Measurements from ENCODE around the gene PDGFRB. TPM values are rescaled to one million over a fixed set of nuclear protein-coding genes. Genes with fewer than 3 reads are reported as not detected.
A peak's percentile ranks its signal among the peaks of the same experiment; 100 is the strongest.

PDGFRB gene
- total RNA-seq, 1 experiment from 2014 or later, result 0.34 TPM

DNA sequence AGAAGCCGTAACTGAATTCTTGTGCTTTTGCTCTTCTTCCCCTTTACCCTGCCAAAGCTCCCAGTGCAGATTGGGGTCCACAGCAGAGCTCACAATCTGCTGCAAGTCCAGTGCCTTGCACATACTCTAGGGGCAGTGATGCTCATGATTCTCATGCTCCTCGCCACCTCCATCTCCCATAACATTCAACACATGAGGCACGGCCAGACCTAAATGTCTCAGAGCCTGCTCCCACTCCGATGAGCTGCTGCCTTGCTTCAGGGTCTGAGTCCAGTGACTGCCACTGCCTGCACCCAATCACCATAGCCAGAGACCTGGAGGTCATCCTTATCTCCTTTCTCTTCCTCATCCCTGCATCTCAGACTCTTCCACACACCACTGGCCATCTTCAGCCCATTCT, 79.8 kb downstream of the PDGFRB start:
- H3K79me2 ChIP-seq (ENCODE audit: insufficient read depth, low read length), result no peaks in the 10 kb centered on the region
- H4K20me1 ChIP-seq (ENCODE audit: insufficient read depth), result no peaks in the 10 kb centered on the region
- H3K27me3 ChIP-seq (ENCODE audit: insufficient read depth, low read length), result no peaks in the 10 kb centered on the region
- ATAC-seq (peak; percentile 79), DNase-seq (ENCODE audit: low read depth, low spot score) (no peak)
- no peak overlapping the region for H3K4me3 ChIP-seq (replicated peaks in 1 of 2; ENCODE audit: low read depth in 1 of 2, low read length in 2 of 2)
- ChIA-PET CTCF (interaction anchor here (0.7 to 1.3 kb wide), 2 partner anchors 10 to 21 kb away, joined by 3 read pairs; no protein-coding TSS in a partner anchor), RAD21 (ENCODE audit: low non-redundant PET in 1 of 2, low total read pairs in 2 of 2, uncharacterized antibody in 2 of 2, unreplicated experiment in 2 of 2) (no interaction called here), POLR2A (interaction anchor here (1.4 kb wide), 1 partner anchor 8 kb away, joined by 3 read pairs; no protein-coding TSS in a partner anchor)
- H3K27ac ChIP-seq (ENCODE audit: low read depth, low read length), result no peak overlapping the region
- intact Hi-C loops (cut with micrococcal nuclease), result no loop called here
- H3K9me2 ChIP-seq (ENCODE audit: insufficient read depth), result no peaks in the 10 kb centered on the region
- no TSS peak for BruUV-seq (replicated peaks)
- H3K4me1 ChIP-seq (ENCODE audit: control insufficient read depth in 1 of 2, insufficient read depth in 2 of 2, low read length in 2 of 2), result no peaks in the 10 kb centered on the region
- H3K9ac ChIP-seq (ENCODE audit: low read length), result no peak overlapping the region
- TF ChIP-seq, protein P1, sequence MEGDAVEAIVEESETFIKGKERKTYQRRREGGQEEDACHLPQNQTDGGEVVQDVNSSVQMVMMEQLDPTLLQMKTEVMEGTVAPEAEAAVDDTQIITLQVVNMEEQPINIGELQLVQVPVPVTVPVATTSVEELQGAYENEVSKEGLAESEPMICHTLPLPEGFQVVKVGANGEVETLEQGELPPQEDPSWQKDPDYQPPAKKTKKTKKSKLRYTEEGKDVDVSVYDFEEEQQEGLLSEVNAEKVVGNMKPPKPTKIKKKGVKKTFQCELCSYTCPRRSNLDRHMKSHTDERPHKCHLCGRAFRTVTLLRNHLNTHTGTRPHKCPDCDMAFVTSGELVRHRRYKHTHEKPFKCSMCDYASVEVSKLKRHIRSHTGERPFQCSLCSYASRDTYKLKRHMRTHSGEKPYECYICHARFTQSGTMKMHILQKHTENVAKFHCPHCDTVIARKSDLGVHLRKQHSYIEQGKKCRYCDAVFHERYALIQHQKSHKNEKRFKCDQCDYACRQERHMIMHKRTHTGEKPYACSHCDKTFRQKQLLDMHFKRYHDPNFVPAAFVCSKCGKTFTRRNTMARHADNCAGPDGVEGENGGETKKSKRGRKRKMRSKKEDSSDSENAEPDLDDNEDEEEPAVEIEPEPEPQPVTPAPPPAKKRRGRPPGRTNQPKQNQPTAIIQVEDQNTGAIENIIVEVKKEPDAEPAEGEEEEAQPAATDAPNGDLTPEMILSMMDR (IDR thresholded peaks at IDR 0.05 in 2 of 3, conservative IDR thresholded peaks at IDR 0.05 in 1 of 3; ENCODE audit: borderline replicate concordance in 1 of 3, insufficient read depth in 1 of 3, low read depth in 2 of 3, low read length in 2 of 3), result peak in 1 of 3 experiments; percentile 12; a peak in 2 of 6 replicates
- TF ChIP-seq CBX3 (IDR thresholded peaks at IDR 0.05; ENCODE audit: low read depth), result no peak
- H3K4me2 ChIP-seq (ENCODE audit: low read length), result no peak overlapping the region
- H2AFZ ChIP-seq (ENCODE audit: low read depth, low read length, poor library complexity, severe bottlenecking), result no peak overlapping the region
- no peaks in the 10 kb centered on the region for H3K9me3 ChIP-seq (ENCODE audit: control insufficient read depth in 1 of 2, insufficient read depth in 1 of 2, low read depth in 1 of 2, low read length in 2 of 2)
- no peaks in the 10 kb centered on the region for H3K36me3 ChIP-seq (ENCODE audit: control insufficient read depth in 1 of 2, insufficient read depth in 2 of 2, low read length in 2 of 2)

DNA sequence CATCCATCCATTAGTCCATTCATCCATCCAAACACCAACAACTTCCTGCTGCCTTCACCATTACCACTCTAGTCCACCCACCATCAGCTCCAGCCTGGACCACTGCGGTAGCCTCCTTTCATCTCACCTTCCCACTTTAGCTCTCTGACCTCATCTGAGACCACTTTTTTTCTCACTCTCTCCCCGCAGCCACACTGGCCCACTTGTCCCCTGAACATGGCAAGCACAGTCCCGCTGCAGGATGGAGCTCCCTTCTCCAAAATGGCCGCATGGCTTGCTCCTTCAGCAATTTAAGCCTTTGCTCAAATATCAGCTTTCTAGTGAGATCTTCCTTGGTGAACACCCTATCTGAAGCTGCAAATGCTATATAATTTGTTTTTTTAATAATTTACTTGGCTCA, 80.4 kb downstream of the PDGFRB start:
- Histone ChIP-seq H3K36me3 (ENCODE audit: control insufficient read depth in 1 of 2, insufficient read depth in 2 of 2, low read length in 2 of 2) (no peaks in the 10 kb centered on the region), H2AFZ (ENCODE audit: low read depth, low read length, poor library complexity, severe bottlenecking) (no peak overlapping the region), H3K9ac (ENCODE audit: low read length) (no peak overlapping the region), H3K27me3 (ENCODE audit: insufficient read depth, low read length) (no peaks in the 10 kb centered on the region), H3K4me2 (ENCODE audit: low read length) (no peak overlapping the region), H3K79me2 (ENCODE audit: insufficient read depth, low read length) (no peaks in the 10 kb centered on the region), H3K27ac (ENCODE audit: low read depth, low read length) (no peak overlapping the region), H3K9me2 (ENCODE audit: insufficient read depth) (no peaks in the 10 kb centered on the region), H3K9me3 (ENCODE audit: control insufficient read depth in 1 of 2, insufficient read depth in 1 of 2, low read depth in 1 of 2, low read length in 2 of 2) (no peaks in the 10 kb centered on the region), H3K4me1 (ENCODE audit: control insufficient read depth in 1 of 2, insufficient read depth in 2 of 2, low read length in 2 of 2) (no peaks in the 10 kb centered on the region), H3K4me3 (replicated peaks in 1 of 2; ENCODE audit: low read depth in 1 of 2, low read length in 2 of 2) (no peak overlapping the region), H4K20me1 (ENCODE audit: insufficient read depth) (no peaks in the 10 kb centered on the region)
- ATAC-seq (no peak), DNase-seq (ENCODE audit: low read depth, low spot score) (no peak)
- no TSS peak for BruUV-seq (replicated peaks)
- POLR2A ChIA-PET, result interaction anchor here (1.4 kb wide), 1 partner anchor 8 kb away, joined by 3 read pairs; no protein-coding TSS in a partner anchor
- CTCF ChIA-PET, result interaction anchor here (0.7 to 1.3 kb wide), 2 partner anchors 10 to 20 kb away, joined by 3 read pairs; no protein-coding TSS in a partner anchor
- RAD21 ChIA-PET (ENCODE audit: low non-redundant PET in 1 of 2, low total read pairs in 2 of 2, uncharacterized antibody in 2 of 2, unreplicated experiment in 2 of 2), result no interaction called here
- intact Hi-C loops (cut with micrococcal nuclease), result no loop called here
- TF ChIP-seq, protein P2, sequence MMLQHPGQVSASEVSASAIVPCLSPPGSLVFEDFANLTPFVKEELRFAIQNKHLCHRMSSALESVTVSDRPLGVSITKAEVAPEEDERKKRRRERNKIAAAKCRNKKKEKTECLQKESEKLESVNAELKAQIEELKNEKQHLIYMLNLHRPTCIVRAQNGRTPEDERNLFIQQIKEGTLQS (IDR thresholded peaks at IDR 0.05), result no peak
- TF ChIP-seq RAD21 (IDR thresholded peaks at IDR 0.05; ENCODE audit: low read depth) (no peak), EGR1 (IDR thresholded peaks at IDR 0.05; ENCODE audit: low read depth) (no peak), YY1 (IDR thresholded peaks at IDR 0.05; ENCODE audit: extremely low read depth, insufficient replicate concordance, low read depth, low read length) (no peak), ZFX (IDR thresholded peaks at IDR 0.05) (no peak), TCF7L2 (IDR thresholded peaks at IDR 0.05; ENCODE audit: borderline replicate concordance, extremely low read depth, insufficient read depth, insufficient read length) (no peak), SRF (IDR thresholded peaks at IDR 0.05; ENCODE audit: low read depth) (no peak), FOSL1 (IDR thresholded peaks at IDR 0.05; ENCODE audit: low read depth) (no peak), JUND (IDR thresholded peaks at IDR 0.05) (no peak), EZH2 (IDR thresholded peaks at IDR 0.05) (no peak)
- TF ChIP-seq, protein P1 (IDR thresholded peaks at IDR 0.05 in 2 of 3, conservative IDR thresholded peaks at IDR 0.05 in 1 of 3; ENCODE audit: borderline replicate concordance in 1 of 3, insufficient read depth in 1 of 3, low read depth in 2 of 3, low read length in 2 of 3), result no peak
- TF ChIP-seq, protein P3, sequence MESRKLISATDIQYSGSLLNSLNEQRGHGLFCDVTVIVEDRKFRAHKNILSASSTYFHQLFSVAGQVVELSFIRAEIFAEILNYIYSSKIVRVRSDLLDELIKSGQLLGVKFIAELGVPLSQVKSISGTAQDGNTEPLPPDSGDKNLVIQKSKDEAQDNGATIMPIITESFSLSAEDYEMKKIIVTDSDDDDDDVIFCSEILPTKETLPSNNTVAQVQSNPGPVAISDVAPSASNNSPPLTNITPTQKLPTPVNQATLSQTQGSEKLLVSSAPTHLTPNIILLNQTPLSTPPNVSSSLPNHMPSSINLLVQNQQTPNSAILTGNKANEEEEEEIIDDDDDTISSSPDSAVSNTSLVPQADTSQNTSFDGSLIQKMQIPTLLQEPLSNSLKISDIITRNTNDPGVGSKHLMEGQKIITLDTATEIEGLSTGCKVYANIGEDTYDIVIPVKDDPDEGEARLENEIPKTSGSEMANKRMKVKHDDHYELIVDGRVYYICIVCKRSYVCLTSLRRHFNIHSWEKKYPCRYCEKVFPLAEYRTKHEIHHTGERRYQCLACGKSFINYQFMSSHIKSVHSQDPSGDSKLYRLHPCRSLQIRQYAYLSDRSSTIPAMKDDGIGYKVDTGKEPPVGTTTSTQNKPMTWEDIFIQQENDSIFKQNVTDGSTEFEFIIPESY (IDR thresholded peaks at IDR 0.05; ENCODE audit: extremely low read depth, insufficient replicate concordance, low read length), result no peak

Measured in HCT116 (cell line).